SK-N-SH (cell line): ENCODE data around the gene RGR. TPM values are rescaled to one million over a fixed set of nuclear protein-coding genes. Genes with fewer than 3 reads are reported as not detected.

Experiments
- CTCF ChIA-PET: fragments of 300-600, 350-600 bp; formaldehyde crosslinking; extraction: SDS; loops from one replicate; lab custom pipeline; 2021; lab: Yijun Ruan, JAX
- POLR2A ChIA-PET: fragments of 350-600 bp; sonication (Branson Sonifier 250); formaldehyde crosslinking; extraction: SDS; loops from one replicate; lab custom pipeline; 2020; ENCODE audit warnings: antibody characterized with exemption, inconsistent platforms; lab: Yijun Ruan, JAX
- DNase-seq: peaks from one replicate; pipeline ENCODE4 v3.0.0; 2012
- H2AFZ ChIP-seq: fragments of 200-600 bp; sonication (generic); 2 replicates; pipeline ENCODE4 v1.8.1; 2016; ENCODE audit warnings: antibody characterized with exemption, mild to moderate bottlenecking, low read depth
- H3F3A ChIP-seq: fragments of 200-600 bp; sonication (generic); replicated peaks from 2 replicates; pipeline ENCODE3; 2016; ENCODE audit warnings: antibody characterized with exemption, mild to moderate bottlenecking; ENCODE audit not compliant: insufficient read depth
- H3K27ac ChIP-seq, 2 experiments: fragments of 200-500 bp in 1 of 2; fragments of 200-600 bp in 1 of 2; sonication (Bioruptor generic) in 1 of 2; sonication (generic), shearing (Covaris generic) in 1 of 2; 2 replicates each; pipeline versions ENCODE4 v1.5.1 to v1.6.1; 2014 to 2016; ENCODE audit warnings: low read depth in 2 of 2, inconsistent platforms in 1 of 2, low read length in 1 of 2, mild to moderate bottlenecking in 1 of 2, mixed read lengths in 1 of 2
- H3K27me3 ChIP-seq: fragments of 200-600 bp; sonication (generic), shearing (Covaris generic); 2 replicates; pipeline ENCODE4 v1.6.1; 2016; ENCODE audit warnings: mixed run types; ENCODE audit not compliant: insufficient read depth
- H3K36me3 ChIP-seq, 2 experiments: fragments of 200-500 bp in 1 of 2; fragments of 200-600 bp in 1 of 2; sonication (Bioruptor generic) in 1 of 2; sonication (generic) in 1 of 2; replicated peaks in 1 of 2; 2 replicates each; pipeline versions ENCODE3 to v1.5.1; 2014 to 2016; ENCODE audit warnings: low read length in 1 of 2, mild to moderate bottlenecking in 1 of 2; ENCODE audit not compliant: insufficient read depth in 2 of 2, control insufficient read depth in 1 of 2
- H3K4me1 ChIP-seq, 2 experiments: fragments of 200-500 bp in 1 of 2; fragments of 200-600 bp in 1 of 2; sonication (Bioruptor generic) in 1 of 2; sonication (generic), shearing (Covaris generic) in 1 of 2; 2 replicates each; pipeline versions ENCODE4 v1.5.1 to v1.6.1; 2014 to 2016; ENCODE audit warnings: low read depth in 1 of 2, low read length in 1 of 2, mixed run types in 1 of 2; ENCODE audit not compliant: insufficient read depth in 2 of 2, control insufficient read depth in 1 of 2
- H3K4me2 ChIP-seq: fragments of 200-600 bp; sonication (generic), shearing (Covaris generic); 2 replicates; pipeline ENCODE4 v1.6.1; 2017; ENCODE audit warnings: mixed run types
- H3K4me3 ChIP-seq, 2 experiments: fragments of 200-500 bp in 1 of 2; fragments of 200-600 bp in 1 of 2; sonication (Bioruptor generic) in 1 of 2; sonication (generic), shearing (Covaris generic) in 1 of 2; 2 replicates each; pipeline versions ENCODE4 v1.5.1 to v1.8.1; 2014 to 2016; ENCODE audit warnings: low read depth in 2 of 2, inconsistent platforms in 1 of 2, low read length in 1 of 2, mild to moderate bottlenecking in 1 of 2, mixed read lengths in 1 of 2, moderate library complexity in 1 of 2
- H3K79me2 ChIP-seq: fragments of 200-600 bp; sonication (generic); 2 replicates; pipeline ENCODE4 v1.8.1; 2017; ENCODE audit warnings: mild to moderate bottlenecking; ENCODE audit not compliant: insufficient read depth
- H3K9ac ChIP-seq: fragments of 200-600 bp; sonication (generic); 2 replicates; pipeline ENCODE4 v1.6.1; 2017; ENCODE audit warnings: mixed run types
- H3K9me2 ChIP-seq: fragments of 200-600 bp; sonication (generic); 2 replicates; pipeline ENCODE4 v1.6.1; 2017; ENCODE audit warnings: mixed run types
- H3K9me3 ChIP-seq: fragments of 200-600 bp; sonication (generic); 2 replicates; pipeline ENCODE4 v1.6.1; 2017; ENCODE audit warnings: mixed run types, mild to moderate bottlenecking, moderate library complexity
- H4K20me1 ChIP-seq: fragments of 200-600 bp; sonication (generic); 2 replicates; pipeline ENCODE4 v1.6.1; 2017; ENCODE audit warnings: mild to moderate bottlenecking, mixed run types; ENCODE audit not compliant: insufficient read depth
- ELF1 ChIP-seq: IDR thresholded peaks from 2 replicates; pipeline ENCODE4 v1.4.0; 2012
- EZH2phosphoT487 ChIP-seq: fragments of 200-600 bp; sonication (generic); IDR thresholded peaks from 2 replicates; pipeline ENCODE4 v1.6.1; 2017; ENCODE audit warnings: low read depth, mixed run types, mild to moderate bottlenecking, antibody characterized with exemption, moderate library complexity, borderline replicate concordance
- FOSL2 ChIP-seq: IDR thresholded peaks from 2 replicates; pipeline ENCODE4 v1.4.0; 2012; ENCODE audit warnings: low read depth, mild to moderate bottlenecking, moderate library complexity, borderline replicate concordance
- FOXJ3 ChIP-seq: sonication (generic); formaldehyde crosslinking; IDR thresholded peaks from 2 replicates; pipeline ENCODE4 v1.5.1; 2020; ENCODE audit warnings: mild to moderate bottlenecking, missing genetic modification reagents
- FOXM1 ChIP-seq: IDR thresholded peaks from 2 replicates; pipeline ENCODE4 v1.4.0; 2012; ENCODE audit warnings: low read depth, mild to moderate bottlenecking
- IRF3 ChIP-seq: fragments of 150-350 bp; IDR thresholded peaks from 2 replicates; pipeline ENCODE4 v1.6.1; 2016; ENCODE audit warnings: mild to moderate bottlenecking, low read depth, low read length
- JUND ChIP-seq: IDR thresholded peaks from 2 replicates; pipeline ENCODE4 v1.4.0; 2012
- MAX ChIP-seq: IDR thresholded peaks from 2 replicates; pipeline ENCODE4 v1.4.0; 2012; ENCODE audit warnings: low read depth
- MEF2A ChIP-seq: IDR thresholded peaks from 2 replicates; pipeline ENCODE4 v1.4.0; 2012; ENCODE audit warnings: low read depth, borderline replicate concordance
- NFIC ChIP-seq: IDR thresholded peaks from 2 replicates; pipeline ENCODE4 v1.4.0; 2012; ENCODE audit warnings: borderline replicate concordance
- POLR2AphosphoS5 ChIP-seq: IDR thresholded peaks from 2 replicates; pipeline ENCODE4 v1.6.1; 2012; ENCODE audit warnings: low read depth, low read length
- RAD21 ChIP-seq: IDR thresholded peaks from 2 replicates; pipeline ENCODE4 v1.6.1; 2012; ENCODE audit warnings: mild to moderate bottlenecking, low read length
- SMC3 ChIP-seq: IDR thresholded peaks from 2 replicates; pipeline ENCODE4 v1.6.1; 2012; ENCODE audit warnings: low read depth, low read length, improper control_type of control experiment
- TCF12 ChIP-seq: IDR thresholded peaks from 2 replicates; pipeline ENCODE4 v1.4.0; 2012
- TEAD4 ChIP-seq: IDR thresholded peaks from 2 replicates; pipeline ENCODE4 v1.4.0; 2012; ENCODE audit warnings: mild to moderate bottlenecking, borderline replicate concordance; ENCODE audit not compliant: insufficient read depth
- USF1 ChIP-seq: IDR thresholded peaks from 2 replicates; pipeline ENCODE4 v1.4.0; 2012; ENCODE audit warnings: low read depth, borderline replicate concordance
- YY1 ChIP-seq: IDR thresholded peaks from 2 replicates; pipeline ENCODE4 v1.4.0; 2012; ENCODE audit warnings: low read depth, mild to moderate bottlenecking
- ZBTB33 ChIP-seq: IDR thresholded peaks from 2 replicates; pipeline ENCODE4 v1.4.0; 2012; ENCODE audit warnings: low read depth, borderline replicate concordance
- WGBS: methylation state at CpG from one replicate; pipeline ENCODE4 v1.1.6; 2017; ENCODE audit warnings: low lambda C conversion rate; 5-methylcytosine and 5-hydroxymethylcytosine counted together
- polyA plus RNA-seq, 3 experiments: library from polyadenylated mRNA; depleted of rRNA; stranded (reverse); fragments of >200 nt; gene quantifications; 2 replicates each; pipeline ENCODE4 v1.2.3, GENCODE V29; 2012

Gene RGR
- polyA plus RNA-seq, 1 of the 3 experiments (the other 2 are of a cell fraction) = not detected

- TF ChIP-seq YY1 (no peak), MAX (no peak), ELF1 (no peak), FOXM1 (no peak), JUND (no peak), SMC3 (no peak)
- TF ChIP-seq, all 33 proteins: peak for 0
Observed at GRCh38 chr10:84306751-84307384, 62.0 kb downstream of the RGR start (continued).

- H4K20me1 ChIP-seq = no peaks in the 10 kb centered on the region
- ChIA-PET POLR2A (no interaction called here), CTCF (interaction anchor here (1.0 kb wide), 1 partner anchor 44 kb away, joined by 3 read pairs; no protein-coding TSS in a partner anchor)
- no peak for DNase-seq
- no peaks in the 10 kb centered on the region for H3K79me2 ChIP-seq
- TF ChIP-seq IRF3 = no peak
- no peak for TF ChIP-seq ELF1
- no peak for TF ChIP-seq EZH2phosphoT487
- 65% methylated on average over 1 of the region's 1 CpG for WGBS
- no peaks in the 10 kb centered on the region for H3K9me2 ChIP-seq
- peaks cover 26% of the 10 kb centered on the region for H3F3A ChIP-seq
- H3K4me2 ChIP-seq = peak overlapping the region; percentile 73
- H3K36me3 ChIP-seq = no peaks in the 10 kb centered on the region
- H3K27ac ChIP-seq = peak overlapping the region in 1 of 2 experiments; percentile 87; a peak in 2 of 4 replicates
- peaks cover 11 to 24% of the 10 kb centered on the region in 2 experiments; a peak in 3 of 4 replicates for H3K4me1 ChIP-seq
- H3K27me3 ChIP-seq = no peaks in the 10 kb centered on the region
- H3K4me3 ChIP-seq = peak overlapping the region in 1 of 2 experiments; percentile 51; a peak in 1 of 4 replicates
- H3K9me3 ChIP-seq = no peaks in the 10 kb centered on the region
- H3K9ac ChIP-seq = peak overlapping the region; percentile 56
- peak overlapping the region; percentile 53; the same call in 1 of the 2 replicates for H2AFZ ChIP-seq
Observed at GRCh38 chr10:84308021-84308420, 63.2 kb downstream of the RGR start.

- 8% methylated on average over 6 of the region's 6 CpGs for WGBS
- DNase-seq = peak; percentile 58
- Histone ChIP-seq H3K4me3 (peak overlapping the region in 1 of 2 experiments; percentile 51; a peak in 3 of 4 replicates), H3F3A (peaks cover 26% of the 10 kb centered on the region), H3K9me2 (no peaks in the 10 kb centered on the region), H2AFZ (peak overlapping the region; percentile 53; the same call in 1 of the 2 replicates), H3K79me2 (no peaks in the 10 kb centered on the region), H3K27me3 (no peaks in the 10 kb centered on the region), H3K9ac (peak overlapping the region; percentile 56), H4K20me1 (no peaks in the 10 kb centered on the region), H3K36me3 (no peaks in the 10 kb centered on the region), H3K4me1 (peaks cover 11 to 24% of the 10 kb centered on the region in 2 experiments; a peak in 3 of 4 replicates), H3K27ac (peak overlapping the region in 1 of 2 experiments; percentile 87; a peak in 2 of 4 replicates), H3K9me3 (no peaks in the 10 kb centered on the region), H3K4me2 (peak overlapping the region; percentile 73)
- ChIA-PET POLR2A (no interaction called here), CTCF (no interaction called here)
- TF ChIP-seq TCF12 (peak; percentile 89), ELF1 (0 out of 2 replicates have a peak, but pooled peaks have one; percentile 36), MEF2A (no peak), POLR2AphosphoS5 (0 out of 2 replicates have a peak, but pooled peaks have one; percentile 46), YY1 (no peak), USF1 (no peak), FOSL2 (no peak), NFIC (peak; percentile 96), TEAD4 (peak; percentile 74; the same call in 1 of the 2 replicates), FOXJ3 (CRISPR knock-in tag) (no peak), ZBTB33 (no peak), IRF3 (no peak), RAD21 (no peak)
Observed at GRCh38 chr10:84308481-84309304, 63.8 kb downstream of the RGR start.
